GM12801 (cell line): ENCODE results near the gene MASP1.

Experiments
- TF ChIP-seq, protein P1 (sequence below): IDR thresholded peaks from one replicate; pipeline ENCODE4 v1.5.1; 2011; ENCODE audit warnings: control low read depth; ENCODE audit not compliant: insufficient read length; ENCODE audit errors: extremely low read depth

Gene MASP1

DNA sequence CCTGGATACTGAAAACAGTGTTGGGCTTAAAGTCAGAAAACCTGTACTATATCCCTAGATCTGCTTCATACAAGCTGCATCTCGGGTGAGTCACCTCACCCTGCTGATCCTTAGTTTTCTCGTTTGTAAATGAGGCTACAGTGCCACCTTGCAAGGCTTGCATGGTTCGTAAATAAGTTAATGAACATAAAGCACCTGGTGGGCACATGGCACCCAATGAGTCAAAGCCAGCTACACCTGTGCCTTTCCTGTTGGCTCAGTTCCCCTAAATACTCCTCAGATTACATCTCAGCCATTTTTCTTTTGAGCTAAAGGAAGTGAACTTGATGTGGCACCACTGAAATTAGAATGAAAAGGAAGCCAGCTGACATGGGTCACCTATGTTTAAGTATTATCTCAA, 67.7 kb downstream of the MASP1 start:
- TF ChIP-seq, protein P1, sequence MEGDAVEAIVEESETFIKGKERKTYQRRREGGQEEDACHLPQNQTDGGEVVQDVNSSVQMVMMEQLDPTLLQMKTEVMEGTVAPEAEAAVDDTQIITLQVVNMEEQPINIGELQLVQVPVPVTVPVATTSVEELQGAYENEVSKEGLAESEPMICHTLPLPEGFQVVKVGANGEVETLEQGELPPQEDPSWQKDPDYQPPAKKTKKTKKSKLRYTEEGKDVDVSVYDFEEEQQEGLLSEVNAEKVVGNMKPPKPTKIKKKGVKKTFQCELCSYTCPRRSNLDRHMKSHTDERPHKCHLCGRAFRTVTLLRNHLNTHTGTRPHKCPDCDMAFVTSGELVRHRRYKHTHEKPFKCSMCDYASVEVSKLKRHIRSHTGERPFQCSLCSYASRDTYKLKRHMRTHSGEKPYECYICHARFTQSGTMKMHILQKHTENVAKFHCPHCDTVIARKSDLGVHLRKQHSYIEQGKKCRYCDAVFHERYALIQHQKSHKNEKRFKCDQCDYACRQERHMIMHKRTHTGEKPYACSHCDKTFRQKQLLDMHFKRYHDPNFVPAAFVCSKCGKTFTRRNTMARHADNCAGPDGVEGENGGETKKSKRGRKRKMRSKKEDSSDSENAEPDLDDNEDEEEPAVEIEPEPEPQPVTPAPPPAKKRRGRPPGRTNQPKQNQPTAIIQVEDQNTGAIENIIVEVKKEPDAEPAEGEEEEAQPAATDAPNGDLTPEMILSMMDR: no peak

DNA sequence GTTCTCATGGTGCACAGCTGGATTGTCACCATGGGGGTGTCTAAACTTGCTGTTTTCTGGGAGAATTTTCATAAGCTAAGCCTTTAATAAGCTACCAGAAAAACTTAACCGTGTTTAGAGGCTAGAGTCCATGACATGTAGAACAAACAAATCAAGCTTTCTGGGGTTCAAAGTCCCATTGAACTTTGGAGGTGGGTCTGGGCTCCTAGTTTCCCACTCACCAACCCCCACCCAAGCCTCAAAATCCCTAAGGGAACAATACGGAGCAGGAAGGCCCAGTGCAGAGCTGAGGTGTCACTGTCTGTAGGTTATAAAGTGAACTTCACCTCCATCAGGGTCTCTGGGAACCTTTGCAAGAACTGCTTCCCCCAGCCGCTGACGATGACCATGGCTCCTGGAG, 68.7 kb downstream of the MASP1 start:
- TF ChIP-seq, protein P1: no peak

DNA sequence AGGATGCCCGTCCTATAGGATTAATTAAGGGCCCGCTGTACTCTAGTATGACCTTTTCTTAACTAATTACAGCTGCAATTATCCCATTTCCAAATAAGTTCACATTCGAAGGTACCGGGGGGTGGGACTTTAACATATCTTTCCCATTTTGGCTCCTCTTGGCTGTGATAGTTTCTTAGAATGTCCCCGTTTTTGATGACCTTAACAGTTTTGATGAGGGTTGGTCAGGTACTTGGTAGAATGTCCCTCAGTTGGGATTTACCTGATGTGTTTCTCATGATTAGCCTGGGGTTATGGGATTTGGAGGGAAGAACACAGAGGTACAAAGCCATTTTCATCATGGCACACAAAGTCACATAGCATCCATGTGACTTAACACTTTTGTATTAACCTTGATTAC, 76.1 kb downstream of the MASP1 start:
- TF ChIP-seq, protein P1: no peak

DNA sequence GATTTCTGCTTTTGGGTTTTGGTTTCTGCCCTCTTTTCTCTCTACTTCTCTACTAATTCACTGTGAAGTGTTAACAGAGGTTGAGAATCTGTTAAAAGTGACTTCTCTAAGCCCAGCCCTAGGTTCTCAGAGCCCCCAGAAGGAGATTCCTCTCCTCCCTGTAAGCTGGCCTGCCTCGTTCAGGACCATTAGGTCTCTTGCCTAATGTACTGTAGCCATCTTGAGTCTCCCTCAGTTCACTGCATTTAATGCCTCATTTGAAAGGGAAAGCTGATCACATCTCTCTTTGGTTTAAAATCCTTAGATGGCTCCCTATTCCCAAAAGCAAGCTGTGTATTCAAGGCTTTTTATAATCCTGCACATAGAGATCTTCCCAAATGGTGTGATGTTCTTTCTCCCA, 77.9 kb downstream of the MASP1 start:
- TF ChIP-seq, protein P1: no peak

DNA sequence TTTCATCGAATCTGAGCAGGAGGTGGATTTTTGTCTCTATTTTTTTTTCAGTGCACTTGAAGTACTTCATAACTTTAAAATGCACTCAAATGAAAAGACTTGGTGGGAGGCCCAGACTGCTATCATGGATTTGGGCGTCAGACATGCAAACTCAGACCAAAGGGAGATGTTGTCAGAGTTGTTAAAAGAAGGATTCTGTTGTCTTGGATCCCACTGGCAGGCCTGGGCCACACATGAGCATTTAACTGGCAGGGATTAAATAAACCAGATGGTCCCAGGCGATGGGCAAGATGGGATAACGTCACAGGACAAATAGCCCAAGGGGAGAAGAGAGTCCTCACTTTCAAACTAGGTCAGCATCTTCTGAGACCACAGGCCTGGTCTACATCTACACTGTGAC, 78.8 kb downstream of the MASP1 start:
- TF ChIP-seq, protein P1: no peak

DNA sequence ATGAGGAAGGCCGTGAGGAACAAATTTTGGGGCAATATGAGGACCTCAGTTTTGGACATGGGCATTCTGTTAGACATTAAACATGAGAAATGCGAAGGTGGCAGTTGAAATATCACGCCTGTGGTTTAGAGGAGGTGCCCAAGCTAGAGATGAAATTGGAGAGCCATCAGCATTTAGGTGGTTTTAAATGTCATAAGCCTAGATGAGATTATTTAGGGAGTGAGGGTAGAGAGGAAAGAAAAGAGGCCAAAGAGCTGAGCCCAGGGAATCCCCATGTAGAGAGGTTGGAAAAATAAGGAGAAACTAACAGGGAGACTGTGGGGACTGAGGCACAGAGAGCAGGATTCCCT, 79.4 kb downstream of the MASP1 start:
- TF ChIP-seq, protein P1: no peak

DNA sequence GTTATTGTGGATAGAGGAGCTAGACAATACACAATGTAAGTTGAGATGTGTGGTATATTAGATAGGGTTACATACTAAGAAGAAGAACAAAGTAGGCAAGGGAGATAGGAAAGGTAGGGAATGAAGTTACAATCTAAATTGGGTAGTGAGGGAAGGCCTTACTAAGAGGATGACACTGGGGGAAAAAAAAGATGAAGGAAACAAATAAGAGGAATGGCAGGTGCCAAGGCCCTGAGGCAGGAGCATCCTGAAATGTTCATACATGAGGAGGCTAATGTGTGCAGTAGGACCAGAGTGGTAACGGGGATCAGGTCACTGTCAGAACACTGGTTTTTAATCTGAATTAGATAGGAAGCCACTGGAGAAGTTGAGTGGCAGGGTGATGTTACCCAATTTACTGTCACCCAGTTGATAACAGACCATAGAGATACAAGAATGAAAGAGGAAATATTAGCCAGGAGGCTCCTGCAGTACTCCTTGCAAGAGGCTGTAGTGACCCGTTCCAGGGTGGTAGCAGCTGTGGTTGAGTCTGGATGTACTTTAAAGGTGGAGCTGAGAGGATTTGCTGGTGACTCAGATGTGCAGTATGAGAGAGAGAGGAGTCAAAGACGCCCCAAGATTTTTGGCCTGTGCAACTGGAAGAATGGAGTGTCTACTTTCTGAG, 79.9 kb downstream of the MASP1 start:
- TF ChIP-seq, protein P1: no peak
